ENCODE results near the gene GULP1.
"Not testable (repeated sequence)": the region's sequence is repeated elsewhere in the genome, so short reads cannot be mapped to it uniquely, and the experiment has no call there.

GULP1 gene

GRCh38 chr2:188601927-188602326 lies 310.3 kb downstream of the GULP1 start:
- DNase-seq (ENCODE audit: low read depth), result no peak

- DNase-seq (ENCODE audit: low read depth), result no peak
These were observed 312.9 kb downstream of the GULP1 start for GRCh38 chr2:188604579-188604978.

- DNase-seq (ENCODE audit: low read depth), result not testable (repeated sequence)
These were observed 314.2 kb downstream of the GULP1 start for GRCh38 chr2:188605609-188606584.

GRCh38 chr2:188606596-188606995 lies 314.9 kb downstream of the GULP1 start:
- not testable (repeated sequence) for DNase-seq (ENCODE audit: low read depth)

DNA sequence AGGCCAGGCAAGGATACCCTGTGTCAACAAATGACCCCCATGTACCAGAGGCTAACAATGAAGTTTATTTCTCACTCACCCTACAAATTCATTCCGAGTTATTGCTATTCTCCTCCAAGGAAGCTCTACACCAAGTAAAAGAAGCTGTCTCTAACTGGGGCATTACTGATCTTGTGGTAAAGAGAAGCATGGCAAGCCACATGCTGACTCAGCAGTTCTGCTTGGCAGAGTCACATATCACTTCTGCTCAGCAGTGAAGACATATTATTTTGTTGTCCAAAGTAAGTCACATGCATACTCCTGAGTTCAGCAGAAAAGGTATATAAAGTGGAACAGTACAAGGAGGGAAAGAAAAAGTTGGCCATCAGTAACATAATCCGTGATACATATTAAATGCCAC lies 315.8 kb downstream of the GULP1 start:
- no peak for DNase-seq (ENCODE audit: low read depth)

DNA sequence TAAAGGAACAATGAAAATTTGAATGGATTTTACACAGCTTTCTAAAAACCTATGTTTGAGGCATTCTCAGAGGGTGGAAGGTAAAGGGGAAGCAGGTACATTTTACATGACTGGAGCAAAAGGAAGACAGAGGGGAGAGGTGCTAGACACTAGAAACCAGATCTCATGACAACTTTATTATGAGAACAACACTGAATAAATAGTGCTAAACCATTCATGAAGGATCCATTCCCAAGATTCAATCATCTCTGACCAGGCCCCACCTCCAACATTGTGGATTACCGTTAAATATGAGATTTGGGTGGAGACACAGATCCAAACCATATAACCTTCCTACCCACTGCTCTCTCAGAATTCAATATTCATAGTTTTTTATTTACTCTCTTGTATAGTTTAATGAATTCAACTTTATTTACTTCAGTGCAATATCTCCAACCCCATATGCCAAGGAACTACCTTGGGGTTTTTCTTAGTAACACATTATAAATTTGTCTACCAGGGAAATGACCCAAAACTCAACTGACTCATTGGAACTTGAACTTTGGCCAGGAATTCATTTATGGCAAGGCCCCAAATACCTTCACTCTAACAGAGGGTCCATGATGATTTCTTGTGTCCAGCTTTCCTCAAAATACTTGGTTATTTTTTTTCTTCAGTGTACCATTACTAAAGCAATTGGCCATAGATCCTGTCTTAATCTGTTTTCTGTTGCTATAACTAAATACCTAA lies 317.8 kb downstream of the GULP1 start:
- no peak for DNase-seq (ENCODE audit: low read depth)

- DNase-seq (ENCODE audit: low read depth), result no peak
These were observed 318.4 kb downstream of the GULP1 start for GRCh38 chr2:188610050-188610444.

- no peak for DNase-seq (ENCODE audit: low read depth)
These were observed 319.2 kb downstream of the GULP1 start for GRCh38 chr2:188610827-188611226.

GRCh38 chr2:188619146-188619545 lies 327.5 kb downstream of the GULP1 start:
- no peak for DNase-seq (ENCODE audit: low read depth)

GRCh38 chr2:188620916-188621315 lies 329.2 kb downstream of the GULP1 start:
- DNase-seq (ENCODE audit: low read depth), result no peak

DNA sequence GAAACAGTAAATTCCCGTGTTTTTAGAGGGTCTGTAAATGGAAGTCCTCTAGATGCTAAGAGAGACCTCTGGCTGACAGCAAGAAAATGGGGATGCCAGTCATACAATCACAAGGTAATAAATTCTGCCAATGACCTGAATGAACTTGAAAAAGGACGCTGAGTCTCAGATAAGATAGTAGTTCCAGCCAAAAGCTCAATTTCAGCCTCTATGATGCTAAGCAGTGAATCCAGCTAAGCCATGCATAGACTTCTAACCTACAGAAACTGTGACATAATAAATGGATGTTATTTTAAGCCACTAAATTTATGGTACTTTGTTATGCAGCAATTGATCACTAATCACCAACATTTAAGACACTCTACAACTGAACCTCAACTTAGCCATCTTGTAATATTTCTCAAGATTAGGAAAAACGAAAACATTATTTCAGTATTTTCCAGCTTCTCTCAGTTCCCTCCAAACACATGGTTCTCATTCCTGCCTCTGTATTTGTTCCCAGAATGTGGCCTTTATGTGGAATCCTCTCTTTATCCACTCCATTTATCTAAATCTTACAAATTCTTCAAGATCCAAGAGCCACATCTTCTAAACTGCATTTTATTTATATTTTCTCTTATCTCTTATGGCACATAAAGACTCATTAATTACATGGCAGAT lies 331.1 kb downstream of the GULP1 start:
- DNase-seq (ENCODE audit: low read depth), result no peak

DNA sequence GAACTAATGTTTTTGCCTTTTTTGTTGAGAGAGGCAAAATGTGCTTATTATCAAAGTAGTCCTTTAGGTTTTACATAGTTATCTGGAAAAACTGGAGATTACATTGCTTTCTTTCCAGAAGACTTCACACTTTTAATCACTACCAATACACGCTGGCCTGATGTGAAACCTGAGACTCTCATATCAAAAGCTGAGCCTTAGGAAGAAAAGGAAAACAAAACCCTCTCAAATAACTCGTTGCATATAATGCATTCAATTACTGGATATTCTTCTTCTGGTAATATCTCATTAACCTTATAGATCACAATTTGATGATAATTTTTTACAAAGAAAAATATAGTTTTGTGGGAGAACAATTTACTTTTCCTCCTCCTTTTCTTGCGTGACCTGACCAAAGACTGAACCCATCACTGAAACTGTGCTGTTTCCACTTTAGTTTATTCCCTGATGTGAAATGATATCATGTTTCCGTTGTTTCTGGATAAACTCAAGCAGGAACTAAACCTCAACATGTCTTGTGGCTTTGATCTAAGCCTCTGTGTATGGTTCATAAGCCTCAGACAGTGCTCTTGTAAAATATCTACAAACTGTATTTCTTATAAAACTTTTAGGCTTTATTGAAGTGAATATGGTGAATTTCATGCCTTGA lies 332.4 kb downstream of the GULP1 start:
- DNase-seq (ENCODE audit: low read depth), result no peak

DNA sequence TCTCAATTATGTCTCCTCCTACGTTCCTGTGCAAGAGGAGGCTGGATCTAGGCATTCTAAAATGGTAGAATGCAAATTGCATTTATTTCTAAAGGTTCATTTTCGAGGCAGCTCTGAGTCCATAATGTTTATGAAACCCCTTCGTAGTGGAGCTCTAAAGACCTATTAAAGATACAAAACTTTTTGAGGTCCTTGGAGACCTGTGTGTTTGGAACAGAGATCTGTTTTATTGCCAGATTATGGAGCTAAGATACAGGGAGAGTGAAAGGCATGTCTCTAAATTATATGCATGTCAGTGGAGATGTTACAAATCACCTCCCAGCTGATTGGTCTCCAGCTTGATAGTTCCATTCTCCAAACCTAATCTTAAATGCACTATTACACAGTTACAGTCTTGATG lies 335.8 kb downstream of the GULP1 start:
- no peak for DNase-seq (ENCODE audit: low read depth)

DNA sequence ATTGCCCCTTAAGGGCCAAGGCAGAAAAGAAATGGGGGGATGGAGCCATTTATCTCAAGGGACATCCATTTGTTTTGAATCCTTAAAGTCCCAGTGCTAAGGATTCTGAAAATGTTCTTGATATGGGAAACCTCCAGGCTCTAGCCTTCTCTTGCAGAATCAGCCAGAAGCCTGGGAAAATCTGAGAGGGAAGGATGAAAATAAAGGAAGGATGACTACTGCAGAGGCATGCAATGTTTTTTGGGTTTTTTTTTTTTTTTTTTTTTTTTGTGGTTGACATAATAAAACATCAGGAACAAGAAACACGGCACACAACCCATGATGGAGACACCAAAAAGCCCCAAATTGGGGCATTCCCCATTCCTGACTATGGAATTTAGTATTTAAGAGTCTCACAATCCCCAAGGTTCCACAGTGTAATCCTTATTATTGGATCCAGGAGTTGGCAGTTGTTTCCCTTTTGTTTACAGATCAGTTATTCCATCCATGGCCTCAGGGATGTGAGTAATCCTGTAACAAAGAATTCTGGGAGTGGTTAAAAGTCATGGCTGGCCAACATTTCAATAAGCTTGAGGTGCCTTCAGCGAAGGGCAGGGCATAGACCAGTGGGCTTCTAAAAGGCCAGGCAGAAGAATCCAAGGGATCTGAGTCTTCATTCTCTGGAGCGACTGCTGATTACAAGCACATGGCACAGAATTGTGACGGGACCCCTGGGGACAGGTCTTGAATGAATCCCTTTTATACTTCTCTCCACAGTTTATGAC lies 337.5 kb downstream of the GULP1 start:
- no peak for DNase-seq (ENCODE audit: low read depth)

GRCh38 chr2:188629753-188630527 lies 338.3 kb downstream of the GULP1 start:
- no peak for DNase-seq (ENCODE audit: low read depth)

- DNase-seq (ENCODE audit: low read depth), result no peak
These were observed 339.5 kb downstream of the GULP1 start for GRCh38 chr2:188631037-188631809.

DNA sequence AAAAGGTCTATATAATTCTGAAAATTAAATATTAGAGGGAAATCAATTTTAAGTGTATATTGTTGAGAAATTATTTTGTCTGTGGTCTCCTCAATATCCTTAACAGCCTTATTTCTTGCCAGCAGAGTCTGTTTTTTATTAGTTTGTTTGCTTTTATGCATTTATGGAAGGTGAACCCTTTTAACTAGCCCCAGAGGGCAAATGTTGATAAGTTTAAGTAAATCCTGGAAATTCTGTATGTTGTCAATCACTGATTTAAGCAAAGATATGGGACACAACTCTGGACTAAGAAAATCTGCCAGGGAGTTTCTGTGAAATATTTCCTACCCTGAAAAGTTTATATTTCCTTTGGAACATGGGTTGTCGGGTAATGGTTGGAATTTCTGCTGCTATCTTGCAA lies 343.0 kb downstream of the GULP1 start:
- DNase-seq (ENCODE audit: low read depth), result no peak
